Measurements from ENCODE around the gene ALS2CL.

GRCh38 chr3:46731795-46732194, 38.3 kb upstream of the ALS2CL start:
- TF ChIP-seq ELF4 (IDR thresholded peaks at IDR 0.05) (no peak), FOXK2 (IDR thresholded peaks at IDR 0.05) (no peak), SUZ12 (IDR thresholded peaks at IDR 0.05) (no peak), SP1 (IDR thresholded peaks at IDR 0.05) (no peak), ZNF384 (IDR thresholded peaks at IDR 0.05) (no peak), NFRKB (IDR thresholded peaks at IDR 0.05) (no peak), BHLHE40 (IDR thresholded peaks at IDR 0.05; ENCODE audit: borderline replicate concordance) (no peak), ARNT (IDR thresholded peaks at IDR 0.05) (no peak), CTBP1 (IDR thresholded peaks at IDR 0.05; ENCODE audit: borderline replicate concordance) (no peak), FOXM1 (IDR thresholded peaks at IDR 0.05; ENCODE audit: borderline replicate concordance) (no peak), L3MBTL2 (conservative IDR thresholded peaks at IDR 0.05) (no peak), TARDBP (IDR thresholded peaks at IDR 0.05) (no peak), FOXA1 (IDR thresholded peaks at IDR 0.05) (no peak)
- TF ChIP-seq, protein P1, sequence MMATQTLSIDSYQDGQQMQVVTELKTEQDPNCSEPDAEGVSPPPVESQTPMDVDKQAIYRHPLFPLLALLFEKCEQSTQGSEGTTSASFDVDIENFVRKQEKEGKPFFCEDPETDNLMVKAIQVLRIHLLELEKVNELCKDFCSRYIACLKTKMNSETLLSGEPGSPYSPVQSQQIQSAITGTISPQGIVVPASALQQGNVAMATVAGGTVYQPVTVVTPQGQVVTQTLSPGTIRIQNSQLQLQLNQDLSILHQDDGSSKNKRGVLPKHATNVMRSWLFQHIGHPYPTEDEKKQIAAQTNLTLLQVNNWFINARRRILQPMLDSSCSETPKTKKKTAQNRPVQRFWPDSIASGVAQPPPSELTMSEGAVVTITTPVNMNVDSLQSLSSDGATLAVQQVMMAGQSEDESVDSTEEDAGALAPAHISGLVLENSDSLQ (IDR thresholded peaks at IDR 0.05) = no peak
